HUDEP-2 (cell line): ENCODE measurements around the gene AMZ1.
A peak's percentile ranks its signal among the peaks of the same experiment; 100 is the strongest.

Experiments
- DNase-seq, 76 experiments: peaks; one replicate each; lab custom pipeline; 2025; ENCODE audit not compliant: unreplicated experiment in 76 of 76; lab: John Stamatoyannopoulos, UW

Gene AMZ1

GRCh38 chr7:2651336-2651735, 36.7 kb upstream of the AMZ1 start:
- peak in 1 of 76 experiments; percentile 16 for DNase-seq

GRCh38 chr7:2651847-2652735, 35.9 kb upstream of the AMZ1 start:
- DNase-seq, result no peak

- no peak for DNase-seq
Measured at GRCh38 chr7:2652736-2653060, 35.3 kb upstream of the AMZ1 start.

- DNase-seq, result no peak
Measured at GRCh38 chr7:2654059-2654458, 33.9 kb upstream of the AMZ1 start.

GRCh38 chr7:2655870-2656614, 32.0 kb upstream of the AMZ1 start:
- no peak for DNase-seq

- DNase-seq, result no peak
Measured at GRCh38 chr7:2657208-2657607, 30.8 kb upstream of the AMZ1 start.

GRCh38 chr7:2657920-2658671, 29.9 kb upstream of the AMZ1 start:
- DNase-seq, result no peak

GRCh38 chr7:2658941-2659340, 29.1 kb upstream of the AMZ1 start:
- no peak for DNase-seq

- DNase-seq, result no peak
Measured at GRCh38 chr7:2659556-2660358, 28.2 kb upstream of the AMZ1 start.

GRCh38 chr7:2660359-2661095, 27.5 kb upstream of the AMZ1 start:
- no peak for DNase-seq

GRCh38 chr7:2661096-2661449, 26.9 kb upstream of the AMZ1 start:
- no peak for DNase-seq

GRCh38 chr7:2661602-2662272, 26.3 kb upstream of the AMZ1 start:
- DNase-seq, result no peak

- no peak for DNase-seq
Measured at GRCh38 chr7:2662273-2663120, 25.5 kb upstream of the AMZ1 start.

- no peak for DNase-seq
Measured at GRCh38 chr7:2663121-2663886, 24.7 kb upstream of the AMZ1 start.

GRCh38 chr7:2663960-2664359, 24.0 kb upstream of the AMZ1 start:
- no peak for DNase-seq

GRCh38 chr7:2665359-2665791, 22.6 kb upstream of the AMZ1 start:
- DNase-seq, result no peak

GRCh38 chr7:2666155-2666554, 21.8 kb upstream of the AMZ1 start:
- no peak for DNase-seq
